ENCODE measurements around the gene CNGA2. TPM values are rescaled to one million over a fixed set of nuclear protein-coding genes. Genes with fewer than 3 reads are reported as not detected.

Gene CNGA2
- total RNA-seq, 1 donor from 2014 or later = not detected

Other genes with a start within 250 kb of the CNGA2 start
- gene PASD1, start 171.1 kb upstream of the CNGA2 start, total RNA-seq (ENCODE audit: insufficient read depth, low replicate concordance) = 0.48 TPM
- gene PRRG3, start 39.3 kb upstream of the CNGA2 start, total RNA-seq (ENCODE audit: insufficient read depth, low replicate concordance) = 0.24 TPM
- not detected for gene FATE1, start 18.7 kb upstream of the CNGA2 start, total RNA-seq (ENCODE audit: insufficient read depth, low replicate concordance)
- not detected for gene MAGEA4, start 178.1 kb downstream of the CNGA2 start, total RNA-seq (ENCODE audit: insufficient read depth, low replicate concordance)
- gene GABRE, start 239.9 kb downstream of the CNGA2 start, total RNA-seq (ENCODE audit: insufficient read depth, low replicate concordance) = 94.1 TPM

Data from umbilical cord (tissue), 1 donor.